Measurements from ENCODE around the gene CCDC178. TPM values are rescaled to one million over a fixed set of nuclear protein-coding genes. Genes with fewer than 3 reads are reported as not detected.

Gene CCDC178
- total RNA-seq, 4 donors from 2014 or later, result 0.73 to 1.1 TPM; not detected in 2

DNA sequence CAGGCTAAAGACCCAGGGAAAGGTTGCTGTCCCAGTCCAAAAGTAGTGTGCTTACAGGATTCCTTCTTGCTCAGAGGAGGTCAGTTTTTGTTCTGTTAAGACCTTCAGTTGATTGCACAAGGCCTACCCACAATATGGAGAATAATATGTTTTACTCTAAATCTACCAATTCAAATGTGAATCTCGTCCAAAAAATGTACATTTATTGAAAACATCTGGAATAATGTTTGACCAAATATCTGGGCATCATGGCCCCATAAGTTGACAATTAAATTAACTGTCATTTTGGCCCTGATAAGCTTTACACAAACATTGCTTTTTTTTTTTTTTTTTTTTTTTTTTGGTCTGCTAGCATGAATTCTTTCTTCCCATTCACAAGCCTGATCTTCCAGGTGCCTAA, 109.8 kb downstream of the CCDC178 start:
- H3K27me3 ChIP-seq, result no peaks in the 10 kb centered on the region
- 60 to 63% methylated on average over 1 of the region's 1 CpG for WGBS, 2 donors
- intact Hi-C loops (cut with DNase I), result no loop called here
- H3K27ac ChIP-seq, result no peak overlapping the region
- no peaks in the 10 kb centered on the region for H3K4me1 ChIP-seq
- TF ChIP-seq, protein P1, sequence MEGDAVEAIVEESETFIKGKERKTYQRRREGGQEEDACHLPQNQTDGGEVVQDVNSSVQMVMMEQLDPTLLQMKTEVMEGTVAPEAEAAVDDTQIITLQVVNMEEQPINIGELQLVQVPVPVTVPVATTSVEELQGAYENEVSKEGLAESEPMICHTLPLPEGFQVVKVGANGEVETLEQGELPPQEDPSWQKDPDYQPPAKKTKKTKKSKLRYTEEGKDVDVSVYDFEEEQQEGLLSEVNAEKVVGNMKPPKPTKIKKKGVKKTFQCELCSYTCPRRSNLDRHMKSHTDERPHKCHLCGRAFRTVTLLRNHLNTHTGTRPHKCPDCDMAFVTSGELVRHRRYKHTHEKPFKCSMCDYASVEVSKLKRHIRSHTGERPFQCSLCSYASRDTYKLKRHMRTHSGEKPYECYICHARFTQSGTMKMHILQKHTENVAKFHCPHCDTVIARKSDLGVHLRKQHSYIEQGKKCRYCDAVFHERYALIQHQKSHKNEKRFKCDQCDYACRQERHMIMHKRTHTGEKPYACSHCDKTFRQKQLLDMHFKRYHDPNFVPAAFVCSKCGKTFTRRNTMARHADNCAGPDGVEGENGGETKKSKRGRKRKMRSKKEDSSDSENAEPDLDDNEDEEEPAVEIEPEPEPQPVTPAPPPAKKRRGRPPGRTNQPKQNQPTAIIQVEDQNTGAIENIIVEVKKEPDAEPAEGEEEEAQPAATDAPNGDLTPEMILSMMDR (IDR thresholded peaks at IDR 0.05), result no peak
- H3K9me3 ChIP-seq, result no peaks in the 10 kb centered on the region
- H3K4me3 ChIP-seq, result no peak overlapping the region
- no peak for DNase-seq
- H3K36me3 ChIP-seq, result no peaks in the 10 kb centered on the region

DNA sequence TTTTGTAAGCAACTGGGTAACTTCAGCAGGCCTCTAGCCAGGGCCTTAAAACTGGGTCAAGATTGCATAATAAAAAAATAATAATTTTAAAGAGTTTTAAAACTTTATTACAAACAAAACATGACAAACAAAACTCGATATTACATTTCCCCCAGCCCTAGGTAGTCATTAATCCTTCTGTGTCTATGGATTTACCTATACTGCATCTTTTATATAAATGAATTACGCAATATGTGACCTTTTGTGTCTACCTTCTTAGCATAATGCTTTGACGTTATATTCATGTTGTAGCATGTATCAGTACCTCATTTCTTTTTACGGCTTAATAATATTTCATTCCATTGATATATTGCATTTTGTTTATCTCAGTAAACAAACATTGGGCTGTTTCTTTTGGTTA, 113.5 kb downstream of the CCDC178 start:
- Histone ChIP-seq H3K27me3 (no peaks in the 10 kb centered on the region), H3K27ac (no peak overlapping the region), H3K4me1 (no peaks in the 10 kb centered on the region), H3K4me3 (no peak overlapping the region), H3K9me3 (no peaks in the 10 kb centered on the region), H3K36me3 (no peaks in the 10 kb centered on the region)
- TF ChIP-seq, protein P1 (IDR thresholded peaks at IDR 0.05), result no peak
- TF ChIP-seq POLR2A (IDR thresholded peaks at IDR 0.05), result no peak
- DNase-seq, result no peak
- intact Hi-C loops (cut with DNase I), result no loop called here
- WGBS, 2 donors, result 52 to 54% methylated on average over 4 of the region's 4 CpGs

DNA sequence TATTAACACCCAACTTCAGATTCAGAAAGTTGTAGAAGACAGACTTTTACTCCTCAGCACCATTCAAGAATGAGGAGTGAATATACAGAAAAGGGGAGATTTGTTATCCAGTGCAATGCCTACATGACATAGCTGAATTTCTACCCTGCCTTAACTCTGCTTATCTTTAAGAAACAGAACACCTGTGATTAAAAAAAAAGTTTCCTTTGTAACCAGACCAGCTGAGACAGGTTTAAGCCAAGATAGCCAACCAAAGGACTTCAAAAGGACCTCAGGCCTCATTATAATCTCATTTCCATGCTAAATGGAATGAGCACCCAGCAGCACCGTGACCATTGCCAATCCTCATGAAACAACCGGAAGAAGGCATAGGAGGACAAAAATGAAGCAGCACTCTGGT, 122.9 kb downstream of the CCDC178 start:
- DNase-seq, result no peak
- no peaks in the 10 kb centered on the region for H3K36me3 ChIP-seq
- H3K27ac ChIP-seq, result no peak overlapping the region
- peaks cover 0 to 11% (median 0%) of the 10 kb centered on the region in 3 donors for H3K9me3 ChIP-seq
- no peak overlapping the region for H3K4me3 ChIP-seq
- no peaks in the 10 kb centered on the region for H3K4me1 ChIP-seq
- no peaks in the 10 kb centered on the region for H3K27me3 ChIP-seq
- intact Hi-C loops (cut with DNase I), result no loop called here
- WGBS, 2 donors, result 93 to 100% methylated on average over 2 of the region's 2 CpGs
- TF ChIP-seq POLR2A (IDR thresholded peaks at IDR 0.05), result no peak
- TF ChIP-seq, protein P1 (IDR thresholded peaks at IDR 0.05), result no peak

DNA sequence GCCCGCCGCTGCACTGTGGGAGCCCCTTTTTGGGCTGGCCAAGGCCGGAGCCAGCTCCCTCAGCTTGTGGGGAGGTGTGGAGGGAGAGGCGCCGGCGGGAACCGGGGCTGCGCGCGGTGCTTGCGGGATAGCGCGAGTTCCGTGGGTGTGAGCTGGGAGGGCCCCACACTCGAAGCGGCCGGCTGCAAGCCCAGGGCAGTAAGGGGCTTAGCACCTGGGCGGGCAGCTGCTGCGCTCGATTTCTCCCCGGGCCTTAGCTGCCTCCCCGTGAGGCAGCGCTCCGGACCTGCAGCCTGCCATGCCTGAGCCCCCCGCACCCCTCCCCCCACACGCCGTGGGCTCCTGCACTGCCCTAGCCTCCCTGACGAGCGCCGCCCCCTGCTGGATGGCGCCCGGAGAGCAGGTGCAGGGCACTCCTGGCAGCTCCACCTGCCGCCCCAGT, 124.4 kb downstream of the CCDC178 start:
- Histone ChIP-seq H3K27me3 (no peaks in the 10 kb centered on the region), H3K4me1 (no peaks in the 10 kb centered on the region), H3K9me3 (peaks cover 0 to 15% (median 0%) of the 10 kb centered on the region in 3 donors), H3K27ac (no peak overlapping the region), H3K4me3 (no peak overlapping the region), H3K36me3 (no peaks in the 10 kb centered on the region)
- WGBS, 2 donors, result 93 to 97% methylated on average over 3 to 10 of the region's 33 CpGs
- no peak for TF ChIP-seq POLR2A (IDR thresholded peaks at IDR 0.05)
- TF ChIP-seq, protein P1 (IDR thresholded peaks at IDR 0.05), result no peak
- no peak for DNase-seq
- intact Hi-C loops (cut with DNase I), result no loop called here

DNA sequence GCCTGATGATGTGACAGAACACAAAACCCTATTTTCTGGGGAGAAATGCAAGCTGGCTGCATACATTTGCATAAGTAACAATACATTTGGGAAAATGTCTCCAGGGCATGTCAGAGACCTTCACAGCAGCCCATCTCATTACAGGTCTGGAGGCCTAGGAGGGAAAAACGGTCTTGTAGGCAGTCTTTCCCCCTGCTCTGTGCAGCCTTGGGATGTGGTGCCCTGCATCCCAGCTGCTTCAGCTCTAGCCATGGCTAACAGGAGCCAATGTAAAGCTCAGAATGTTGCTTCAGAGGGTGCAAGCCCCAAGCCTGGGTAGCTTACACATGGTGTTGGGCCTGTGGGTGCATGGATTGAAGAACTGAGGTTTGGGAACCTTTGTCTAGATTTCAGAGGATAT, 133.0 kb downstream of the CCDC178 start:
- no peak for TF ChIP-seq POLR2A (IDR thresholded peaks at IDR 0.05)
- TF ChIP-seq, protein P1 (IDR thresholded peaks at IDR 0.05), result no peak
- Histone ChIP-seq H3K36me3 (no peaks in the 10 kb centered on the region), H3K27me3 (no peaks in the 10 kb centered on the region), H3K4me1 (no peaks in the 10 kb centered on the region), H3K27ac (no peak overlapping the region), H3K4me3 (no peak overlapping the region), H3K9me3 (peaks cover 0 to 4% (median 0%) of the 10 kb centered on the region in 3 donors)
- 33 to 75% methylated on average over 1 of the region's 1 CpG for WGBS, 2 donors
- intact Hi-C loops (cut with DNase I), result no loop called here
- no peak for DNase-seq

All from esophagus squamous epithelium (tissue), 5 donors.